A673 (cell line): Measurements from ENCODE around the gene TNKS2.

Source experiments
- CTCF ChIP-seq: fragments of 300-800, 200-600 bp; sonication (generic); conservative IDR thresholded peaks from 2 replicates; pipeline ENCODE4 v1.5.1; 2017; ENCODE audit warnings: low read depth, mild to moderate bottlenecking, antibody characterized with exemption, low read length, moderate library complexity, mixed read lengths
- EZH2 ChIP-seq: fragments of 200-600 bp; sonication (generic); IDR thresholded peaks from 2 replicates; pipeline ENCODE4 v1.6.1; 2017; ENCODE audit warnings: borderline replicate concordance, low read depth, mild to moderate bottlenecking, mixed read lengths, antibody characterized with exemption, low read length; ENCODE audit not compliant: poor library complexity, severe bottlenecking

GRCh38 chr10:91797048-91797690, 1.1 kb upstream of the TNKS2 start:
- no peak for TF ChIP-seq EZH2
- no peak for TF ChIP-seq CTCF
